A673 (cell line): ENCODE data around the gene DUS3L. TPM values are rescaled to one million over a fixed set of nuclear protein-coding genes. Genes with fewer than 3 reads are reported as not detected.

Source experiments
- BruUV-seq: library from RNA; stranded (reverse); fragments of 400-500 nt; replicated peaks from 2 replicates; lab custom pipeline; 2021; lab: Mats Ljungman, UMichigan
- CTCF ChIA-PET: fragments of 300-600 bp; sonication (Branson Sonifier 250); formaldehyde crosslinking; loops from one replicate; lab custom pipeline; 2022; ENCODE audit warnings: antibody characterized with exemption; lab: Charles Lee
- POLR2A ChIA-PET: fragments of 300-600 bp; sonication (Branson Sonifier 250); formaldehyde crosslinking; loops from one replicate; lab custom pipeline; 2022; ENCODE audit warnings: antibody characterized with exemption; ENCODE audit not compliant: low non-redundant PET; lab: Charles Lee
- DNase-seq: peaks from one replicate; pipeline ENCODE4 v3.0.0-alpha.2; 2015; ENCODE audit warnings: low spot score
- H3K27ac ChIP-seq: fragments of 200-600 bp; sonication (generic); 2 replicates; pipeline ENCODE4 v1.5.1; 2016; ENCODE audit warnings: mixed run types, low read depth, mild to moderate bottlenecking, mixed read lengths, antibody characterized with exemption, low read length; ENCODE audit not compliant: poor library complexity, severe bottlenecking
- H3K27me3 ChIP-seq: fragments of 200-600 bp; sonication (generic); replicated peaks from 2 replicates; pipeline ENCODE4 v1.6.1; 2017; ENCODE audit warnings: mixed run types, low read depth, mild to moderate bottlenecking, mixed read lengths, antibody characterized with exemption, low read length; ENCODE audit not compliant: insufficient read depth, poor library complexity
- H3K36me3 ChIP-seq: fragments of 200-600 bp; sonication (generic); 2 replicates; pipeline ENCODE4 v1.6.1; 2016; ENCODE audit warnings: mixed run types, mild to moderate bottlenecking, mixed read lengths, antibody characterized with exemption, low read length; ENCODE audit not compliant: insufficient read depth, poor library complexity, severe bottlenecking
- H3K4me1 ChIP-seq: fragments of 200-600 bp; sonication (generic); 2 replicates; pipeline ENCODE4 v1.6.1; 2017; ENCODE audit warnings: mixed run types, mild to moderate bottlenecking, mixed read lengths, antibody characterized with exemption, low read length; ENCODE audit not compliant: insufficient read depth, poor library complexity, severe bottlenecking
- H3K4me3 ChIP-seq: fragments of 200-600 bp; sonication (generic); 2 replicates; pipeline ENCODE4 v1.5.1; 2016; ENCODE audit warnings: low read depth, mixed run types, mild to moderate bottlenecking, mixed read lengths, low read length; ENCODE audit not compliant: poor library complexity, severe bottlenecking
- H3K9me3 ChIP-seq: fragments of 200-600 bp; sonication (generic); 2 replicates; pipeline ENCODE4 v1.6.1; 2016; ENCODE audit warnings: mixed run types, low read depth, mild to moderate bottlenecking, mixed read lengths, antibody characterized with exemption, low read length; ENCODE audit not compliant: poor library complexity, severe bottlenecking
- EZH2 ChIP-seq: fragments of 200-600 bp; sonication (generic); IDR thresholded peaks from 2 replicates; pipeline ENCODE4 v1.6.1; 2017; ENCODE audit warnings: borderline replicate concordance, low read depth, mild to moderate bottlenecking, mixed read lengths, antibody characterized with exemption, low read length; ENCODE audit not compliant: poor library complexity, severe bottlenecking
- intact Hi-C: fragments of 100-400 bp; cut with micrococcal nuclease; formaldehyde crosslinking; loops from one replicate; pipeline ENCODE4 v1.10.0; 2022; ENCODE audit not compliant: unreplicated experiment
- total RNA-seq: library from RNA; stranded (reverse); gene quantifications from 2 replicates; pipeline ENCODE4 v1.2.3, GENCODE V29; 2021
- TF ChIP-seq, protein P1 (sequence below): fragments of 300-800, 200-600 bp; sonication (generic); conservative IDR thresholded peaks from 2 replicates; pipeline ENCODE4 v1.5.1; 2017; ENCODE audit warnings: low read depth, mild to moderate bottlenecking, antibody characterized with exemption, low read length, moderate library complexity, mixed read lengths

The DUS3L gene
- total RNA-seq, 1 experiment from 2014 or later = 85.3 TPM

DNA sequence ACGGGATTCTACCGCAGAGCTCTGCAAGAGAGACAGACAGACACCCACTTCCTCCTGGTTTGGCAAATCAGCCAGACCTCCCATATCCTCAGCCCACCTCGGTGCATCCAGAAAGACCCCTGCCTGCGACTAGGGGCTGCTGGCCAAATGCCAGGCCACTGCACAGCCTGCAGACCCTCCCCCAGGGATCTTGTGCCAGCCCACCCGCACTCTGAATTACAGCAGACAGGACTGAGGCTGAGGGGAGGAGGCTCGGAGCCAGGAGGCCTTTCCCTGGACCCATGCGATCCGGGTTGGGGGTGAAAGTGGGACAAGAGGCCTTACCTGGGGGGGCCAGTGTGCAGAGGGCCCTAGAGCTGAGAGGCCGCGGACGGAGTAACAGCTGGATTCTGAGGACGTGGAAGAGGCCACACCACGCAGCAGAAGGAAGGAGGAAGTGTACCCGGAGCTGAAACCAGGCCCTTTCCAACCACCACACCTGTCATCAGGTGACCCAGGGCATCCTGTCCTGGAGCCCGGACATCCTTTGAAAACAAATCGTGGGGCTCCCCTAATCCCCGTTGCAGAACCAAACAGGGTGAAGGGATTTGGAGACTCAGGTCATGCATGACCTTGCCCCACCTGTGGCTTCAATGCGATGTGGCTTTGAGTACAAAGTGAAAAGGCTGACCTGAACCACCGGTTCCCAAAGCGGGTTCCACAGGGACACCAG lies 47.5 kb upstream of the DUS3L start:
- POLR2A ChIA-PET = no interaction called here
- intact Hi-C loops = no loop called here

DNA sequence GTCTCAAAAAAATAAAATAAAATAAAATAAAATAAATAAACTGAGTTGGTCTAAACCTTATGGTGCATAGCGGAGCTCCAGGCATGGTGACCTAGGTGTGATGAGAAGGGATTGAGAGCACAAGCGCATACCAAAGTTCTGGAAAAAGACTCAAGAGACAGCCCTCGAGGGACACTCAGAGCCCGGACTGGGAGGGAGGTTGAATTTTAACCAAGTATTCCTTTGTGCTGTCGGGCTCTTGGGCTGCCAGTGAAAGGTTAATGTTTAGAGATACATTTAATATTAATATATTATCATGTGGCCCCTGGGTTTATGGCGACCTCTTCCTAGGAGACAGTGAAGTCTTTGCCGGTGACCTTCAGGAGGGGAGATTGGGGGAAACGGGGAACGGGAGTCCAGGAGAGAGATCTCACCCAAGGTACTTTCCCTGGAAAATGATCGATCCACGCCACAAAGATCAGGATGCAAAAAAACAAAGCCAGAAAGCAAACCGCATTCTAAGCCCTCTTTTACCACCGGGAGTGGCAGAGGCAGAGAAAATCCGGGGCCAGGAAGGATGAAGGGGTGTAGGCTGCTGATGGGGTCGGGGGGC lies 46.9 kb upstream of the DUS3L start:
- DNase-seq = no peak
- Histone ChIP-seq H3K27me3 (no peaks in the 10 kb centered on the region), H3K27ac (no peak overlapping the region), H3K9me3 (no peaks in the 10 kb centered on the region), H3K4me3 (no peak overlapping the region), H3K36me3 (no peaks in the 10 kb centered on the region), H3K4me1 (no peaks in the 10 kb centered on the region)
- ChIA-PET POLR2A (no interaction called here), CTCF (no interaction called here)
- BruUV-seq = no TSS peak
- TF ChIP-seq EZH2 = no peak
- TF ChIP-seq, protein P1, sequence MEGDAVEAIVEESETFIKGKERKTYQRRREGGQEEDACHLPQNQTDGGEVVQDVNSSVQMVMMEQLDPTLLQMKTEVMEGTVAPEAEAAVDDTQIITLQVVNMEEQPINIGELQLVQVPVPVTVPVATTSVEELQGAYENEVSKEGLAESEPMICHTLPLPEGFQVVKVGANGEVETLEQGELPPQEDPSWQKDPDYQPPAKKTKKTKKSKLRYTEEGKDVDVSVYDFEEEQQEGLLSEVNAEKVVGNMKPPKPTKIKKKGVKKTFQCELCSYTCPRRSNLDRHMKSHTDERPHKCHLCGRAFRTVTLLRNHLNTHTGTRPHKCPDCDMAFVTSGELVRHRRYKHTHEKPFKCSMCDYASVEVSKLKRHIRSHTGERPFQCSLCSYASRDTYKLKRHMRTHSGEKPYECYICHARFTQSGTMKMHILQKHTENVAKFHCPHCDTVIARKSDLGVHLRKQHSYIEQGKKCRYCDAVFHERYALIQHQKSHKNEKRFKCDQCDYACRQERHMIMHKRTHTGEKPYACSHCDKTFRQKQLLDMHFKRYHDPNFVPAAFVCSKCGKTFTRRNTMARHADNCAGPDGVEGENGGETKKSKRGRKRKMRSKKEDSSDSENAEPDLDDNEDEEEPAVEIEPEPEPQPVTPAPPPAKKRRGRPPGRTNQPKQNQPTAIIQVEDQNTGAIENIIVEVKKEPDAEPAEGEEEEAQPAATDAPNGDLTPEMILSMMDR = no peak
- intact Hi-C loops = no loop called here

More for the DNA sequence above, 47.5 kb upstream of the DUS3L start:
- TF ChIP-seq, protein P1 = no peak
- no peak for TF ChIP-seq EZH2
- Histone ChIP-seq H3K4me1 (no peaks in the 10 kb centered on the region), H3K9me3 (no peaks in the 10 kb centered on the region), H3K27me3 (no peaks in the 10 kb centered on the region), H3K36me3 (no peaks in the 10 kb centered on the region), H3K27ac (no peak overlapping the region), H3K4me3 (no peak overlapping the region)
- BruUV-seq = no TSS peak
- no peak for DNase-seq
- CTCF ChIA-PET = no interaction called here

DNA sequence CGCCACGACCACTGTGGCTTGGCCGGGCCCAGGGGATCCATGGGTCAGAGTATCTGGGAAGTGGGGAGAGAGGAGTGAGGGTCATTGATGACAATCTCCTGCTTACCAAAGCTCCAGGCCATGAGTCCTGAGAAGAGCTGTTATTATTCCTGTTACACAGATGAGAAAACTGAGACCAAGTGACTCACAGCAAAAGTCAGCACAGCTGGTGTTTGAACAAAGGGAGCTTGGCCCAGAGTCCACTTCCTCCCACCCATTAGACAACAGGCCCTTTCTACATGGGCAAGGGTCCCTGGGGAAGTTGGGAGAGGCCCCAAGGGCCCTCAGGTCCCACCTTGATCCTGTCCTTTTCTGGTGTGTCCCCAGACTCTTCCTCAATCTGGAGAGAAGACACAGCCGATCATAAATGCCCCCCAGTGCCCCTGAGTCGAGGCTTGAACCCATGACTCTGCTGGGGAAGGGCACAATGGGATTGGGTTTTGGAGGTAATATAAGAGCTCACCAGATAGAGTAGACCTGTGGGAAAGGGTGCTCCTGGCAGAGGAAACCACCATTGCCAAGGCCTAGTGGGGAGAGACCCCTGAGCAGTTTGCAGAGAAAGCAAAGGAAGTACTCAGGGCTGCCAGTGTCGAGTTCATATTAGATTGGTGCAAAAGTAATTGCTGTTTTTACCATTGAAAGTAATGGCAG lies 41.7 kb upstream of the DUS3L start:
- intact Hi-C loops = no loop called here
- ChIA-PET CTCF (no interaction called here), POLR2A (no interaction called here)
- H3K27ac ChIP-seq = no peak overlapping the region
- H3K4me1 ChIP-seq = peaks cover 9% of the 10 kb centered on the region
- no peak overlapping the region for H3K4me3 ChIP-seq
- H3K36me3 ChIP-seq = no peaks in the 10 kb centered on the region
- no peaks in the 10 kb centered on the region for H3K27me3 ChIP-seq
- DNase-seq = no peak
- no peak for TF ChIP-seq EZH2
- TF ChIP-seq, protein P1 = no peak
- H3K9me3 ChIP-seq = no peaks in the 10 kb centered on the region
- BruUV-seq = no TSS peak
